Activated naive CD8-positive, alpha-beta T cell treated with anti-CD3 and anti-CD28 coated beads, Interleukin-2, amount 10 ng/mL, durations not matched to agents 7 days and 5 days (primary cell): ENCODE data around the gene EFCAB6. TPM values are rescaled to one million over a fixed set of nuclear protein-coding genes. Genes with fewer than 3 reads are reported as not detected.

Source experiments
- ATAC-seq: fragments of 150-1000 bp; cut with Tn5 transposase; one replicate; pipeline ENCODE4 v1.10.0; 2021; ENCODE audit warnings: low read depth, moderate library complexity
- POLR2A ChIA-PET: fragments of 350-600 bp; sonication (Branson Sonifier 250); formaldehyde crosslinking; loops from one replicate; lab custom pipeline; 2021; ENCODE audit warnings: antibody characterized with exemption; lab: Charles Lee
- DNase-seq: peaks from one replicate; pipeline ENCODE4 v3.0.0; 2021
- H3K27ac Mint-ChIP-seq: one replicate; pipeline ENCODE4 v1.8.0; 2022; ENCODE audit warnings: mild to moderate bottlenecking, mixed read lengths
- H3K27me3 Mint-ChIP-seq: one replicate; pipeline ENCODE4 v1.8.0; 2022; ENCODE audit warnings: mild to moderate bottlenecking, moderate library complexity, mixed read lengths
- H3K36me3 Mint-ChIP-seq: one replicate; pipeline ENCODE4 v1.8.0; 2021; ENCODE audit warnings: mild to moderate bottlenecking, mixed read lengths
- H3K4me1 Mint-ChIP-seq: one replicate; pipeline ENCODE4 v1.8.0; 2021; ENCODE audit warnings: mixed read lengths
- H3K4me3 Mint-ChIP-seq: one replicate; pipeline ENCODE4 v1.8.0; 2022; ENCODE audit warnings: mild to moderate bottlenecking, moderate library complexity, mixed read lengths
- H3K9me3 Mint-ChIP-seq: one replicate; pipeline ENCODE4 v1.8.0; 2021; ENCODE audit warnings: mixed read lengths
- total RNA-seq, 2 experiments: library from RNA; stranded (reverse); gene quantifications; one replicate each; pipeline ENCODE4 v1.2.3, GENCODE V29; 2021

Gene EFCAB6
- total RNA-seq, 2 experiments from 2014 or later = 0.19 to 0.37 TPM

DNA sequence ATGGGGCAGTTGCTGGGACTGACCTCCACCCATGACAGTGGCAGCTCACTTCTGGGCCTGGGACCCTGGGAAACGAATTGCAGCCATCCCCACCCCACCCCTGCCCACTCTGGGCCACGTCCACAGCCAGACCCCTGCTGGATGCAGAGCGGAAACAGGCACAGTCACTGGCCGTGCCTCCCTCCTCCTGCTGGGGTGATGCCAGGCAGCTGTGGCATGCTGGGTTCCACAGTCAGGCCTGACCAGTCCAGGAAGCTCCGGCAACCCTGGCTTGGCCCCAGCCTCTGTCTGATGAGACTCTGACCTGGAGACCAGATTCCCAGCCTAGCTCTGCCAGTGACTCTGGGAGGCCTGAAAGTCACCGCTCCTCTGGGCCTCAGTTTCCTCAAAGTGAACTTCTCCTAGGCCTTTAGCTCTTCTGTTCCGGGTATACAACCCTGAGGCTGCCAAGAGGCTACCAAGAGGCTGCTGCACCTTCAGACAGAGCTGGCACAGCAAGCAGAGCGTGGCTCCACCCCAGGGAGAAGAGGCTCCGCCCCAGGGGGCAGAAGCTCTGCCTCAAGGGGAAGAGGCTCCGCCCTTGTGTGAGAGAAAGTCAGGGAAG lies 41.3 kb upstream of the EFCAB6 start:
- POLR2A ChIA-PET = interaction anchor here (0.5 kb wide), 1 partner anchor 37 kb away, joined by 4 read pairs; no protein-coding TSS in a partner anchor
- H3K27ac Mint-ChIP-seq = no peak overlapping the region
- peaks cover 2% of the 10 kb centered on the region for H3K4me1 Mint-ChIP-seq

DNA sequence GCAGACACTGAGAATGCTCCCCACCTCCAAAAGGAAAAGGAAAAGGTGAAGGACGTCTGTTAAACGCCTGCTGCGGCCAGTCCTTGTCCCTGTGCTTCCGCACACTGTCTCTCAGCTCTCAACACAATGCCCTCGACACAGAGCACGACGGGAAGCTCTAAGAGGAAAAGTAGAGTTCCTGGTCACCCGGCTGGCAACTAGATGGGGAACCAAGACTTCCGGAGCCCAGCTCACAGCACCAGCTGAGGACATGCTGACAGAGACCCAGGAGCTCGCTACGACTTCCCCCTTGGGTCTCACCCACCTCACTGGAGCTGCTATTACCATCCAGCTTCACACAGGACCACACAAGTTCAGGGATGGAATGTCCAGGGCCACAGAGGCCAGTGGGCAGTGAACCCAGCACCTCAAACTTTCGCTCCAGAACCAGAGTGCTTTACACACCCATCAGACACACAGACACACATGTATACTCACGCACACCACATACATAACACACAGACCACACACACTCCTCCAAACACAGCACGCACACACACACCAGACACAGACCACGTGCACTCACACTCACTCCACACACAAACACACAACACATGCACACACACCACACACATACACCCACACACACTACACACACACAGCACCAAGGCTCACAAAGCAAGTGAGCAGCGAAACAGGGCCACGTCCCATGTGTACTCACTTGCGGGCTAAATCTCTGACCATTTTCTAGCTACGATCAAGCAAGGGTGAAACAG lies 40.6 kb upstream of the EFCAB6 start:
- ATAC-seq = no peak
- no peak for DNase-seq
- Mint-ChIP-seq H3K27ac (no peak overlapping the region), H3K4me1 (peaks cover 2% of the 10 kb centered on the region), H3K4me3 (no peak overlapping the region), H3K36me3 (no peaks in the 10 kb centered on the region), H3K27me3 (peaks cover 10% of the 10 kb centered on the region), H3K9me3 (peaks cover 3% of the 10 kb centered on the region)
- POLR2A ChIA-PET = no interaction called here

More for the DNA sequence above, 41.3 kb upstream of the EFCAB6 start:
- Mint-ChIP-seq H3K27me3 (peaks cover 15% of the 10 kb centered on the region), H3K4me3 (no peak overlapping the region), H3K36me3 (no peaks in the 10 kb centered on the region), H3K9me3 (peaks cover 3% of the 10 kb centered on the region)
- DNase-seq = no peak
- no peak for ATAC-seq

DNA sequence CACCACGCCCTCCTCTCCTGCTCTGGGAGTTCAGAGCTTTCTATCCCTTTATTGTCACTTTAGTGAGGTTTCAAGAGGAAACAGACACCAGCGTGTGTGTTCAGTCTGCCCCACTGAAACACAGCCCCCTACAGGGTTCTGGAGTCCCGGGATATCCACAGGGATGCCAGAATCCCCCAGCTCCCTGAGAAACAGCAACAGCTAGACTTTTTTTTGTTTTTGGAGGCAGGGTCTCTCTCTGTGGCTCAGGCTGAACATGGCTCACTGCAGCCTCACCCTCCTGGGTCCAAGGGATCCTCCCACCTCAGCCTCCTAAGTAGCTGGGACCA lies 39.8 kb upstream of the EFCAB6 start:
- H3K36me3 Mint-ChIP-seq = no peaks in the 10 kb centered on the region
- DNase-seq (no peak), ATAC-seq (no peak)
- H3K9me3 Mint-ChIP-seq = peaks cover 2% of the 10 kb centered on the region
- H3K4me1 Mint-ChIP-seq = peaks cover 2% of the 10 kb centered on the region
- POLR2A ChIA-PET = no interaction called here
- H3K4me3 Mint-ChIP-seq = no peak overlapping the region
- H3K27me3 Mint-ChIP-seq = peaks cover 5% of the 10 kb centered on the region
- H3K27ac Mint-ChIP-seq = no peak overlapping the region

DNA sequence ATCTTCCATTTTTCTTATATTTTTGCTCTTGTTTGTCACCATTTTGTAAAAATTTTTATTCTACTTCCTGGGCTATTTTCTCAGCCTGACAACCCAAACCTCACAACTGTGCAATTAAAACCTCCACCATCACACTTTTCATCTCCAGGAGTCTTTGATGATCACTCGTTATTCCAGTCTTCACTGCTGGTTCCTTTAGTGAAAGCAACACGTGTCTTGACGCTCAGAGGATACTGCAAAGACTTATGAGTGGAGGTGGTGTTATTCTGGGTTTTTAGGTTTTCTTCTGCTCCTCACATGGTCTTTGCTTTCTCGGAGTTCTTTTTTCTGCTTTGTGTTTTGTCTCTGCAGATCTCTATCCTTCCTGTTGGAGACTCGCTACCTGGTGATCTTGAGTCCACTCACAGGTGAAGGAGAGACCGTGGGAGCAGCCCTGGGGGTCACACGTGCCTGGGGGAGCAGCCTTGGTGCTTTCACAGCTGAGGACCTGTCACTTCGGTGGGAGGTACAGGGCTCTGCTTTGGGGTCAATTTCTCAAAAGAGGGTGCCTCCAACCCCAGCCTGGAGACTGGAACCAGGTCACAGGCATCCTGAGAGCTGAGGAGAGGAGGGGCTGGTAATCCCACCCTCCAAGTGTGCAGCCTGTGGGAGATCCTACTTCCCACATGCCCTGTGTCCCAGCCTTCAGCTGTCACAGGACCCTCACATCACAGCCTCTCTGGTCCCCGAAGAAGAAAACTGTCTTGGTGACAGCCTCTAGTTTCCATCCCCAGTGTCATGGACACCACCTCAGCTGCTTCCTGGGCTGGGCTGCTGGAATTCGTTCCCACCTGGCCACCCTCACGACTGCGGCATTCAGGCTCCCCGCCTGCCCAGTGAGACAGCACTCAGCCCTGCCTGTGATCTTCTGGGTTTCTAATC lies 39.2 kb upstream of the EFCAB6 start:
- no peak overlapping the region for H3K27ac Mint-ChIP-seq

DNA sequence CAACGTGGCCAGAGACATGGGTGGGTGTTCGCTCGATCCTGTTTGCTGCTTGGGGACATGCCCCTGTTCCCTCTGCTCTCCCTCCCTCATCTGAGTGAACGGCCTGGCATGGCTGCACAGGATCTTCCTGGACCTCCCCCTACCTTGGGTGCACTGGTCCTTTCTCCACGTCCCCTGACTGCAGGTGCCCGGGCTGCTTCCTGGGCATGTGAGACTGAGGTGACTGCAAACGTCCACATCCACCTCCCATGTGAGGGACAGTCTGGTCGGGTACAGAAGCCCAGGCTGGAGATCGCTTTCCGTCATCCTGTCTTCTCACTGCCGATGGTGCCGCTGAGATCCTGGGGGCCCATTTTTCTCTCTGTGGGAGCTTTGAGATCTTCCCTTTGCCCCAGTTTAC lies 38.4 kb upstream of the EFCAB6 start:
- Mint-ChIP-seq H3K27me3 (peaks cover 2% of the 10 kb centered on the region), H3K36me3 (no peaks in the 10 kb centered on the region), H3K4me3 (no peak overlapping the region), H3K4me1 (peaks cover 2% of the 10 kb centered on the region), H3K9me3 (no peaks in the 10 kb centered on the region), H3K27ac (no peak overlapping the region)
- POLR2A ChIA-PET = no interaction called here
- DNase-seq = no peak
- ATAC-seq = no peak

More for the DNA sequence above, 39.2 kb upstream of the EFCAB6 start:
- ATAC-seq = no peak
- no peak for DNase-seq
- peaks cover 2% of the 10 kb centered on the region for H3K4me1 Mint-ChIP-seq
- H3K9me3 Mint-ChIP-seq = no peaks in the 10 kb centered on the region
- no peaks in the 10 kb centered on the region for H3K36me3 Mint-ChIP-seq
- POLR2A ChIA-PET = no interaction called here
- H3K4me3 Mint-ChIP-seq = no peak overlapping the region
- peaks cover 2% of the 10 kb centered on the region for H3K27me3 Mint-ChIP-seq

DNA sequence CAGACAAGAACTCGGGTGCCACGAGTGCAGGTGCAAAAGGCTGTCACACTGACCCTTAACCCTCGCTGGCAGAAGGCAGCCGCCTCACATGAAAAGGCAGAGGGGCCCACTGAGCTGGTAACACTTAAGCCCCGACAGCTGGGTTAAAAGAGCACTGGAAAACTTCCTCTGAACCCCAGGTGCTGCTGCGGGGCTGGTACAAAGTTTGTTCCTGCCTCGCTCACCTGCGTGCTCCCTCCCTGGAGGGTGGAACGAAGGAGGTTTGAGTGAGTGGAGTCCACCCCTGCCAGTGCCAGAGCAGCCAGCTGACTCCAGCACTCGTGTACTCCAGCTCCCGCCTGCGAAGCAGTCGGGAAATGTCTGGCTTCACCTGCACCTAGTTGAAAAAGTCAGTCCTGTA lies 37.6 kb upstream of the EFCAB6 start:
- H3K27ac Mint-ChIP-seq = no peak overlapping the region
- H3K9me3 Mint-ChIP-seq = no peaks in the 10 kb centered on the region
- ATAC-seq = no peak
- H3K27me3 Mint-ChIP-seq = peaks cover 2% of the 10 kb centered on the region
- DNase-seq = peak; percentile 12
- no peaks in the 10 kb centered on the region for H3K36me3 Mint-ChIP-seq
- peaks cover 2% of the 10 kb centered on the region for H3K4me1 Mint-ChIP-seq
- POLR2A ChIA-PET = no interaction called here
- H3K4me3 Mint-ChIP-seq = no peak overlapping the region

DNA sequence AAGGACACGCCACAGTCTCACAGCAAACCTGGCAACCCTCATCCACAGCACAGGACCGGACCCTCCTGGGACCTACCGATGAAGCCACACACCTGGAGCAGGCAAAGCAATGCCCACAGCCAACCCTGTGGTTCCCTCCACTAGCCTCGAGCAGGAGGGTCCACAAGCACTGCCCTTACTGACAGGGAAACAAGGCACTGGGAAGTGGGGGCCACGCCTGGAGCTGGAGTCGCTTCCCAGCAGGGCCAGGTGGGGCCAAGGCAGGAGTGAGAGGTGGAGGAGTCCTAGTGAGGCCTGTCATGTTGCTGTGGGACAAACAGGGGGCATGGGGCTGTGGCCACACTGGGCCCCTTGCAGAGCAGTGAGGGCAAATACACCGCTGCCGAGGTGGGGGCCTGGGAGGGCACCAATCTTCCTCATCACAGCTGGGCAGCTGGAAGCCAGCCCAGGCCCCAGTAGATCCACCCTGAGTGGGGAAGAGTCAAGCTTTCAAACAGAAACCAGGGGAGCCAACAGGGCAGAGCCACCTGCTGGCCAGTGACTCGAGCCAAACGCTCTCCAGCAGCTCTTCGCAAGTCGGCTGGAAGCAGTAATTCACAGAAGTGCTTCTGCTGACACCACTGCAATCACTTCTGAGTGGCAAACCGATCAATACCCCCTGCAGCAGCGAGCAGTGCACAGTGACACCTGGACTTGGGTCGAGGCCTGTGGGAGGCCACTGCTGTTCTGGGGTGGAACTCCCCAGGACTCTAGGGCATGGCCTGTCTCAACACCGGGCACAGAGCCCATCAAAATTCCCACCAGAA lies 36.5 kb upstream of the EFCAB6 start:
- H3K4me3 Mint-ChIP-seq = no peak overlapping the region
- H3K36me3 Mint-ChIP-seq = no peaks in the 10 kb centered on the region
- H3K27ac Mint-ChIP-seq = no peak overlapping the region
- no peaks in the 10 kb centered on the region for H3K9me3 Mint-ChIP-seq
- no peak for ATAC-seq
- peaks cover 2% of the 10 kb centered on the region for H3K27me3 Mint-ChIP-seq
- POLR2A ChIA-PET = no interaction called here
- peaks cover 2% of the 10 kb centered on the region for H3K4me1 Mint-ChIP-seq
- peak; percentile 17 for DNase-seq

DNA sequence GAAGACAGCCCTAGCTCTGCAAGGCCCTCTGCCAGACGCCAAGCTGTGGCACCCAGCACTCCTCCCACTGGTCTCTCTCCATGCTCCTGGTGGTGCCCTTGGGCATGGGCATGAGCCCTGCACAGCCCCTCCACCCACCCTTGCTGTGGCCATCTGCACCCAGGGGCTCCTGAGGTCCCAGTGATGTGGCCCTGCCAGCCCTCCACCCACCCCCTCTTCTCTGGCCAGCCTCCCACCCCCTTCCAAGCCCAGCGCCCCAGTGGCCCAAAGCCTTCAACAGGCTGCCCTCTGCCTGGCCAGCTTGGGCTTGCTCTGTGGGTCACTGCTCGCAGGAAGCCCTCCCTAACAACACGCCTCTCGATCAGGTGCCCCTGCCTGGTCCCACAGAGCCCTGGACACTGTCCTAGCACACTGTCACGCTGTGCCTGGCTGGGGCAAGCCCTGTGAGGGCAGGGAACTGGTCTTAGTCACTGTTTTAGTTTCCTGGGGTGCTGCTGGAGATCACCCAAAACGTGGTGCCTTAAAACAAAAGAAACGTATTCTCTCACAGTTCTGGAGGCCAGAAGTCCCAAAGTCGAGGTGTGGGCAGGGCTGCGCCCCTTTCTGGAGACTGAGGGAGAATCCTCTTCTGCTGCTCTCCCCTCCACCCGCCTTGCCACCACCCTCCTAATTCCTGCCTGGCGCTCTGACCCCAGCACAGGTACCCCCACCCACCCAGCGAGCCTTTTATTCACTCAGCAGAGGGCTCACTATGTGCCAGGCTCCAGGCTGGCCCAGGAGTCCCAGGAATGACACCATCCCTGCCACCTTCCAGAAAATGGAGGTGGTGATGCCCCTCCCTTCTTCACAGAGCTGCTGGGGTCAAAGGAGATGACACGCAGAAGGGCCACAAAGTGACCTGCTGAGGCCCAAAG lies 35.5 kb upstream of the EFCAB6 start:
- H3K4me1 Mint-ChIP-seq = peaks cover 2% of the 10 kb centered on the region
- ATAC-seq (no peak), DNase-seq (peak; percentile 10)
- H3K27me3 Mint-ChIP-seq = no peaks in the 10 kb centered on the region
- no peaks in the 10 kb centered on the region for H3K9me3 Mint-ChIP-seq
- H3K4me3 Mint-ChIP-seq = no peak overlapping the region
- POLR2A ChIA-PET = no interaction called here
- H3K36me3 Mint-ChIP-seq = no peaks in the 10 kb centered on the region
- no peak overlapping the region for H3K27ac Mint-ChIP-seq

DNA sequence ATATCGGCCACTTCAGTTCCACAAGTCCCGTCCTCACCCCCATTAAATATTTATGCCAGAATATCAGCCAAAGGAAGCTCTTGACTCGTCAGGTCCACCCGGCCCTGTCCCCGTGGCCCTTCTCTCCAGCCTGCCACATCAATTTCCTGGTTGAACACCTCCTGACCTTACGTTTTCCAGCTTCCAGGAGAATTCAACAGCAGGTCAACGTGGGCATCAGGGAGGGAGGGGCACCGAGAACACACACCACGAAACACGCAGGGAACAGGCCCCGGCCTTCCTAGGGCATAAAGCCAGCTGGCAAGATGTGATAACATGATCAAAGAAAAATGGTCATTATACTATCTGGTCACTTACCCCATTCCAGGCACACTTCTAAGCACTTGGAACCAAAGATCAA lies 34.9 kb upstream of the EFCAB6 start:
- DNase-seq (peak; percentile 7), ATAC-seq (no peak)
- POLR2A ChIA-PET = no interaction called here
- Mint-ChIP-seq H3K27ac (no peak overlapping the region), H3K36me3 (no peaks in the 10 kb centered on the region), H3K4me1 (peaks cover 2% of the 10 kb centered on the region), H3K9me3 (no peaks in the 10 kb centered on the region), H3K27me3 (no peaks in the 10 kb centered on the region), H3K4me3 (no peak overlapping the region)

DNA sequence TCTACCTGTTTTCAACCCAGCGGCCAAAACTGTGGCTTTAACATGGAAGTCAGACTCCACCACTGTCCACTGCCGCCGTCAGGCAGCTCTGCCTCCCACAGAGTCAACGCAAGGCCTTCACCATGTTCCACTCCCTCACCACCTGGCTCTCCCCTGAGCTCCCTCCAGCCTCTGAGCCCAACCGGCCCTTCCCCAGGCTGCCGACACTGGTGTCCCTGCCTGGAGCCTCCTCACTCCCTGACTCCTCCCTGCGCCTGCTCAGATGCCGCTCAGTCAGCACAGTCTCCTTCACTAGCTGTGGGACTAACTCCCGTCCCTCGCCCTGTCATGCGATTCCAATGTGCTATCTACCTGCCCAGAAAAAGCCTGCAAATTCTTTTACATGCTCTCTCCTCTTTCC lies 33.9 kb upstream of the EFCAB6 start:
- POLR2A ChIA-PET = no interaction called here
- no peak overlapping the region for H3K27ac Mint-ChIP-seq

DNA sequence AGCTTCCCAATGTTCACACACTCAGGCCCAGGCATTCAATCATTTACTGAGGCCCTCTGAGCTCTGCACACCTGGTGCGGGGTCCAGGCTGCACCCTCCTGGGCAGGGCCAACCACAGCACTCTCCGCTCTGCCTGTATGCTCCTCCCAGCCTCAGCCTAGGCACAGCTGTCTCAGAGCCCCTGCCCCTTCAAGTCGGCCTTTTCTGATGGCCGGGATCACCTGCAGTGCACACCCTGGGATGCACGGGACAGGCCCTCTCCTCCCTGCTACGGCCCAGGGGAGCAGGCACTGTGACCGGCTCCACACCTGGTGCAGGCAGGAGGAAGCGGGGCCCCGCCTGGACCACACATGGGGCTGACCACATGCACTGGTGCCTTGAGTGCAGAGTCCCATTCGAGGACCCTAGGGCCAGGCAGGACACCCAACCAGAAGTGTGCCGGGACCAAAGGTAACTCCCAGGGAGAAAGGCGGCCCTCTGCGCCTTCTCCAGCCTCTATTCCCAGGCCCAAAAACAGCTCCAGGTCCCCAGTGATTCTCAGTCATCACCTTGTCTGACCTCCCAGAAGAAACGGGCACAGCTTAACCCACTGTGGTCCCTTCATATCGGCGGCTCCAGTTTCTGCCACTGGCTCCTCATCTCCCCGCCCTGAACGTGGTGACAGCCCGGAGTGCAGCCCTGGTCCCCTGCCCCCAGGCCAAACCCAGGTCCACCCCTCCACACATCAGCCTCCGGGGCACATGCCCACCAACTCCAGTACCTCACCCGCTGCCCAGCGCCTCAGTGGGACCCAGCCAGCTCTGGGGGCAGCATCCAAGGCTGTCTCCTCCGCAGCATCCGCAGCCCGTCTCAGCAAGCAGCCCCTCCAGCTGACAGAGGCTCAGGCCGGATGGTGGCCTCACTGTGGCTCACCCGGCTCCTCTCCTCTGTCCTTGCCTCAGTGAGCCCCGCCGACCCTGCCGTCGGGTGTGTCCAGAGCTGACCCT lies 32.7 kb upstream of the EFCAB6 start:
- Mint-ChIP-seq H3K27ac (no peak overlapping the region), H3K4me1 (no peaks in the 10 kb centered on the region), H3K36me3 (no peaks in the 10 kb centered on the region), H3K4me3 (no peak overlapping the region), H3K27me3 (no peaks in the 10 kb centered on the region), H3K9me3 (no peaks in the 10 kb centered on the region)
- ATAC-seq (no peak), DNase-seq (no peak)
- POLR2A ChIA-PET = no interaction called here

More for the DNA sequence above, 33.9 kb upstream of the EFCAB6 start:
- no peaks in the 10 kb centered on the region for H3K27me3 Mint-ChIP-seq
- no peaks in the 10 kb centered on the region for H3K4me1 Mint-ChIP-seq
- no peak overlapping the region for H3K4me3 Mint-ChIP-seq
- no peaks in the 10 kb centered on the region for H3K9me3 Mint-ChIP-seq
- no peak for ATAC-seq
- no peaks in the 10 kb centered on the region for H3K36me3 Mint-ChIP-seq
- peak; percentile 6 for DNase-seq
